K562 (cell line): ENCODE data around the gene ARHGAP24.

Source experiments
- CTCF ChIP-seq, 3 experiments: IDR thresholded peaks in 2 of 3; conservative IDR thresholded peaks in 1 of 3; 2 replicates each; pipeline ENCODE4 v1.5.1; 2011 to 2012; ENCODE audit warnings: low read length in 3 of 3, mild to moderate bottlenecking in 3 of 3, control low read depth in 2 of 3, improper control_type of control experiment in 1 of 3, inconsistent platforms in 1 of 3, low read depth in 1 of 3, mixed read lengths in 1 of 3, moderate library complexity in 1 of 3; ENCODE audit not compliant: insufficient read depth in 2 of 3
- HDAC6 ChIP-seq: IDR thresholded peaks from 2 replicates; pipeline ENCODE4 v1.6.1; 2012; ENCODE audit warnings: low read depth, mild to moderate bottlenecking, control low read depth, inconsistent platforms, low read length, moderate library complexity
- NFE2L1 ChIP-seq: fragments of 450-650 bp; IDR thresholded peaks from 2 replicates; pipeline ENCODE4 v1.6.1; 2016; ENCODE audit warnings: missing genetic modification characterization, low read depth, mild to moderate bottlenecking, missing compliant biosample characterization, moderate library complexity, borderline replicate concordance
- ZKSCAN1 ChIP-seq: fragments of 150-350 bp; IDR thresholded peaks from 2 replicates; pipeline ENCODE4 v1.6.1; 2016; ENCODE audit warnings: low read depth, low read length

- no peak for TF ChIP-seq NFE2L1 (tag)
- TF ChIP-seq HDAC6, result no peak
- TF ChIP-seq CTCF (IDR thresholded peaks at IDR 0.05 in 2 of 3, conservative IDR thresholded peaks at IDR 0.05 in 1 of 3; ENCODE audit: insufficient read depth in 2 of 3, low read depth in 1 of 3, low read length in 3 of 3), result no peak
- no peak for TF ChIP-seq ZKSCAN1
Observed at GRCh38 chr4:85790582-85790981, 315.6 kb downstream of the ARHGAP24 start.
